GM18861 (cell line): ENCODE measurements around the gene MED12.
"Not testable (repeated sequence)": the region's sequence is repeated elsewhere in the genome, so short reads cannot be mapped to it uniquely, and the experiment has no call there.

Source experiments
- ATAC-seq: cut with Tn5 transposase; IDR thresholded peaks from one replicate; pipeline ENCODE4 v1.9.1; 2021; ENCODE audit not compliant: unreplicated experiment

Gene MED12

DNA sequence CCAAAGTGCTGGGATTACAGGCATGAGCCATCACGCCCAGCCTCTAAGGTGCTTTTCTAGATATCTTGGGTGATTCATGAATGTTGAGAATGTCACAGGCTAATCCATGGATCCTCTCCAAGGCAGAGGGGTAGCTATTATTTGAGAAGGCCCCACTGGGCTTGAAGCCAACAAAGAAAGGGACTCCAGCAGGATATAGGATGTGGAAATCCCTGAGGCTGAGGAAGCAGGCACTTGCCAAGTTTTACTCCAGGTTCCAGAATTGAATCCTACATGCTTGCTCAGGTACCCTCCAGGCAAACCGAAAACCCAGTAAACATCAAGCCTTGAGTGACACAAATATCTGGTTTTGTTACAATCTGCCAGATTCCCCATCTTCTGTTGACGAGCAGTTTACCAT, 42.1 kb downstream of the MED12 start:
- ATAC-seq: no peak

DNA sequence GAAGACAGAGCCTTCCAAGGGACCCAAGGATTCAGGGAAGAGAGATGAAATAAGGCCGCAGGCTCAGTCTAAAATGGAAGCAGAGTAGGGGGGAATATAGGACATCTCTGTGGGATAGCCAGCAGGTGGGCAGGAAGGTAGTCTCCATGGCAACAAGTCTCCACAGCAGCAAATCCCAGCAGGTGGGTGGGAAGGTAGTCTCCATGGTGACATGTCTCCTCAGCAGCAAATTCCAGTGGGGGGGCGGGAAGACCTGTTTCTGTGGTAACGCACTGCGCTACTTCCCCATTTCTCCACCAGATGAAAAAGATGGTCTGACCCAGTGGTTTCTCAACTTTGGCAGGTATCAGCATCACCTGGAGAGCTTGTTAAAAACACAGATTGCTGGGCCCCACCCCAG, 44.6 kb downstream of the MED12 start:
- ATAC-seq: no peak

GRCh38 chrX:71164071-71164470, 45.7 kb downstream of the MED12 start:
- ATAC-seq: no peak

DNA sequence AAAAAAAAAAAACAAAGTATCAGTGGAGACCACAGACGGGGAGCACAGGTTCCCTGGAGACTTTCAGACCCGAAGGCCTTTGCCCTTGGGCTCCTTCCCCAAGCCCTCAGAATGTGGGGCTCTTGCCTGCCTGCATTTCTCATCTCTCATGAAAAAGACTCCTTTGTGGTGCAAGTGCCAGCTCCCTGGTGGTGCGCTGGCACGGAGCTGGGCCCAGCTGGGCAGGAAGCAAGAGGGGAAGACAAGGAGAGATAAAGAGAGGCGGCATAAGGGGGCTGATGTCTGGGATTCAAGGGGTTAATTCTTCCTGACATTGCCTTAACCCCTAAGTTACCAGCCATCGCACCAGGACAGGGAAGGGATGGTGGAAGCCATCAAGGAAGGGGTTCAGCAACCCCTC, 48.1 kb downstream of the MED12 start:
- ATAC-seq: no peak

GRCh38 chrX:71167031-71167781, 48.8 kb downstream of the MED12 start:
- no peak for ATAC-seq

DNA sequence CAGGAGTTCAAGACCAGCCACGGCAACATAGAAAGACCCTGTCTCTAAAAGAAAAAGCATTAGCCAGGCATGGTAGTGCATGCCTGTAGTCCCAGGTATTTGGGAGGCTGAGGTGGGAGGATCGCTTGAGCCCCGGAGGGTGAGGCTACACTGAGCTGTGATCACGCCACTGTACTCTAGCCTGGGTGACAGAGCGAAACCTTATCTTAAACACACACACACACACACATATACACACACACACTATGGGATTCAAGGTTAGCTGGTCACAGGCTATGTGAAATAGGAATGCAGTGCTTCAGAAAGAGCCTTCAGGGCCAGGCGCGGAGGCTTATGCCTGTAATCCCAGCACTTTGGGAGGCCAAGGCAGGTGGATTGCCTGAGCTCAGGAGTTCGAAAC, 49.7 kb downstream of the MED12 start:
- ATAC-seq: no peak

DNA sequence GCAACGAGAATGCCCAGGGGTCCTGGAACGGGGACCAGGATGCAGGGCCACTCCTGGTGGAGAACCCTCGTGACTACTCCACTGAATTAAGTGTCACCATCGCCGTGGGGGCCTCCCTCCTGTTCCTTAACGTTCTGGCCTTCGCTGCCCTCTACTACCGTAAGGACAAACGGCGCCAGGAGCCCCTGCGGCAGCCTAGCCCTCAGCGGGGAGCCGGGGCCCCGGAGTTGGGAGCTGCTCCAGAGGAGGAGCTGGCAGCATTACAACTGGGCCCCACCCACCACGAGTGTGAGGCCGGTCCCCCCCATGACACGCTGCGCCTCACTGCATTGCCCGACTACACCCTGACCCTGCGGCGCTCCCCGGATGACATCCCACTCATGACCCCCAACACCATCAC, 51.2 kb downstream of the MED12 start:
- ATAC-seq: no peak

GRCh38 chrX:71170660-71171059, 52.3 kb downstream of the MED12 start:
- ATAC-seq: no peak

GRCh38 chrX:71171110-71171801, 52.9 kb downstream of the MED12 start:
- no peak for ATAC-seq

GRCh38 chrX:71173440-71173839, 55.0 kb downstream of the MED12 start:
- no peak for ATAC-seq

- no peak for ATAC-seq
Measured at GRCh38 chrX:71174795-71175194, 56.4 kb downstream of the MED12 start.

GRCh38 chrX:71175531-71175930, 57.1 kb downstream of the MED12 start:
- ATAC-seq: no peak

GRCh38 chrX:71177327-71177726, 58.9 kb downstream of the MED12 start:
- ATAC-seq: no peak

DNA sequence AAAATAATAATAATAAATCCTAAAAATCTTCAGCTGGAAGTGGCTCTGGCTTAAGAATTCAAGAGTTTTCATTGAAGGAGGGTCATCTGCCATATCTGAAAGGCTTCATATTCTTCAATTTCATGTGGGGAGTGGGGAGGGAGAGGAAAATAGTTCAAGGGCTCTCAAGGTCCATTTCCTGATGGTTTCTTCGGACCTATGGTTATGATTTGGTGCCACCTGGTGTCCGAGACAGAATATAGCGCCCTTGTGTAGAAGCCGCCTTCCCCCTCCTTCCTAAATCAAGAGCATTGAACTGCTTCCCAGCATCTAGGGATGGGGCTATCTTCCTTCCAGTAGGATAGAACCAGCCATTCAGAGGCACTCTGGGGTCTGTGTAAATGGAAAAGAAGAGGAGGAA, 60.5 kb downstream of the MED12 start:
- no peak for ATAC-seq

- not testable (repeated sequence) for ATAC-seq
Measured at GRCh38 chrX:71180579-71181265, 62.3 kb downstream of the MED12 start.

DNA sequence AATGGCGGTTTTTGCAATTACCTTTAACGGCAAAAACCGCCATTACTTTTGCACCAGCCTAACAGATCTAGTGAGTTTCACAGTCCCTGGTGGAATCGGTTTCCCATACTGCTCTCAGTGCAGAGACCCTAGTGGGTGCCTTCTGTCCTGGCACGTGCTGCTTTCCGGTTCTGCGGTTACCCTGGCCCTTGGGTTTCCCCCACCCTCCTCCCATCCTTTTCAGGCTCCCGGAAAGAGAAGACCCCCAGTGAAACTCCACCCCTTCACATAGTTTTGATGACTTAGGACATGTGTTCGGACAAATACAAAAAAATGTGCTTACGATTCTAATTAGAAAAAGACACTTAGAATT, 63.1 kb downstream of the MED12 start:
- peak; percentile 23 for ATAC-seq

GRCh38 chrX:71181910-71182799, 63.8 kb downstream of the MED12 start:
- peak; percentile 91 for ATAC-seq

GRCh38 chrX:71182871-71183270, 64.5 kb downstream of the MED12 start:
- ATAC-seq: no peak

DNA sequence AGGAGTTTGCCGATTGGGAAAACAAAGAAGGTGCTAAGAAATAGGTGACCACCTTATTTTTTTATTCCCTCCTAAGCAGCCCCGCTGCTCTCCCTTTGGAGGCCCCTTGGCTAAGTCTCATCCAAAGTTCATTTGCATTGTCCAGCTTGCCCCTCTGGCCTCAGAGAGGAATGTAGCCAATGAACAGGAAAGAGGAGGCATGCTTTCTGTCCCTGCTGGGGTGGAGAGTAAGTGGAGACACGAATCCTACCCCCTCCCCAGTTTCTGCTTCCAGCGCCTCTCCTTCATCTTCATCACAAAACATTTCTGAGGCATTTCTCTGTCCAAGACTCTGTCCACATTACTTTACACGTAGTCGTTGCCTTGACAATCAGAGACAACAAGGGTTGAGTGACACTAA, 64.9 kb downstream of the MED12 start:
- ATAC-seq: no peak

DNA sequence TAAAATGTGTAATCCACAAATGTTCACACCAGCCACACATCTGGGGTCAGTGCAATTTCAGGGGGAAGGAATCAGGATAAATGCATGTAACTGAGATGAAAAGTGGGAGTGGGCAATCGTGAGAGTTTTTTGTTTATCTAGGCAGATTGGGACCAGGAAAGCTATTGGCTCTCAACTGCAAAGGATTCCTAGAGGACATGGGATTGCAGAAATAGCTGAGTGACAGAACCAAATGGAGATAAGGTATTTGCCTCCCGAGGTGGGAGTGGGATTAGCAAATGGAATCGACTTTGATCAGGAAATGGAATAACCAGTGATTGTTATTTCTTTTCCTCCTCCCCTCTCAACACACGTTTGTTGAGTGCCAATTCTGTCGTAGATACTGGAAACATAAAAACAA, 65.7 kb downstream of the MED12 start:
- ATAC-seq: no peak

DNA sequence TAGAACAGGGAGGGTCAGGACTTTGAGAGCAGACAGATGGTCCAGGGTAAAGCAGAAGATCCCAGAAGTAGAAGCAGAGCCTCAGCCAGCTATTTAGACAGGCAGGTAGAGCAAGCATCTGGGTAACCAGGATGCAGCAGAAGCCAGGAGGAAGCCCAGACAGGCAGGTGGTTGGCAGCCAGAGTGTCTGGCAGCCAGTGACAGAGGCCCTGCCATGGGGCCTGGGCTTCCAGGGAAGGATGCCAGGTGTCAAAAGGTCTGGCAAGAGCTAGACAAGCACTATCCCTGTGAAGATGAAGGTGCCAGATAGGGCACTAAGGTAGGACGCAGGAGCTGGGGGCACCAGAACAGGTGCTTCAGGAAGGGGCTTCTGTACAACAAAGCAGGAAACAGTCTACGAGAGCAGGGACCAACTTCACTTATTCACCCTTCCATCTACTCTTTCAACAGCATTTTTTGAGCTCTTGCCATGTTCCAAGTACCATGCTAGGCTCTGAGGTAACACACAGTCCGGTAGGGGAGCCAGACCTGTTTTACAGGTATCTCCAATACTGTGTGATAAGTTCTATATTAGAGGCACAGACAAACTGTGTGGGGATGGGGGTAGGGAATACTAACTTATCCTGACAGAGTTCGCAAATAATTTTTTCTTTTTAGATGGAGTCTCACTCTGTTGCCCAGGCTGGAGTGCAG, 66.6 kb downstream of the MED12 start:
- ATAC-seq: no peak
